GM23338 (cell line): ENCODE measurements around the gene ZFHX2. TPM values are rescaled to one million over a fixed set of nuclear protein-coding genes. Genes with fewer than 3 reads are reported as not detected.

ENCODE experiments used
- ATAC-seq: fragments of 200-7000 bp; cut with Tn5 transposase; 3 replicates; pipeline ENCODE4 v1.9.1; 2020
- DNase-seq: peaks from one replicate; pipeline ENCODE4 v3.0.0-alpha.2; 2015; ENCODE audit warnings: low spot score
- H2AFZ ChIP-seq: fragments of 200-600 bp; sonication (generic); 2 replicates; pipeline ENCODE4 v1.8.0; 2016; ENCODE audit warnings: antibody characterized with exemption, mild to moderate bottlenecking, moderate library complexity
- H3F3A ChIP-seq: fragments of 200-600 bp; sonication (generic); replicated peaks from 2 replicates; pipeline ENCODE4 v1.8.0; 2017; ENCODE audit warnings: antibody characterized with exemption, mixed run types, low read depth
- H3K27ac ChIP-seq: fragments of 200-600 bp; sonication (generic); 2 replicates; pipeline ENCODE4 v1.6.1; 2016; ENCODE audit warnings: low read depth
- H3K27me3 ChIP-seq: fragments of 200-600 bp; sonication (generic); 2 replicates; pipeline ENCODE4 v1.8.0; 2016; ENCODE audit warnings: mild to moderate bottlenecking, mixed run types, moderate library complexity; ENCODE audit not compliant: insufficient read depth
- H3K36me3 ChIP-seq: fragments of 200-600 bp; sonication (generic); 2 replicates; pipeline ENCODE4 v1.8.0; 2016; ENCODE audit warnings: mild to moderate bottlenecking; ENCODE audit not compliant: insufficient read depth
- H3K4me1 ChIP-seq: fragments of 200-600 bp; sonication (generic); 2 replicates; pipeline ENCODE4 v1.8.0; 2016; ENCODE audit warnings: mild to moderate bottlenecking, moderate library complexity; ENCODE audit not compliant: insufficient read depth
- H3K4me2 ChIP-seq: fragments of 200-600 bp; sonication (generic); 2 replicates; pipeline ENCODE4 v1.7.1; 2017; ENCODE audit warnings: mixed run types
- H3K4me3 ChIP-seq: fragments of 200-600 bp; sonication (generic); 2 replicates; pipeline ENCODE4 v1.6.1; 2016; ENCODE audit warnings: mixed run types
- H3K79me2 ChIP-seq: fragments of 200-600 bp; sonication (generic); replicated peaks from 2 replicates; pipeline ENCODE4 v1.8.0; 2017; ENCODE audit warnings: mild to moderate bottlenecking; ENCODE audit not compliant: insufficient read depth
- H3K9me2 ChIP-seq: fragments of 200-600 bp; sonication (generic); 2 replicates; pipeline ENCODE4 v1.8.0; 2017; ENCODE audit not compliant: insufficient read depth
- H4K20me1 ChIP-seq: fragments of 200-600 bp; sonication (generic); replicated peaks from 2 replicates; pipeline ENCODE4 v1.8.0; 2017; ENCODE audit warnings: mild to moderate bottlenecking; ENCODE audit not compliant: insufficient read depth
- H3K27ac Mint-ChIP-seq: 2 replicates; pipeline ENCODE4 v1.8.0; 2020; ENCODE audit warnings: inconsistent platforms, mild to moderate bottlenecking, moderate library complexity, mixed read lengths
- H3K27me3 Mint-ChIP-seq: 3 replicates; pipeline ENCODE4 v1.8.0; 2022; ENCODE audit warnings: low read depth, mild to moderate bottlenecking, moderate library complexity, mixed read lengths, inconsistent platforms; ENCODE audit not compliant: insufficient read depth, poor library complexity
- H3K36me3 Mint-ChIP-seq: 3 replicates; pipeline ENCODE4 v1.8.0; 2021; ENCODE audit warnings: low read depth, mild to moderate bottlenecking, inconsistent platforms, moderate library complexity, mixed read lengths
- H3K4me1 Mint-ChIP-seq: 3 replicates; pipeline ENCODE4 v1.8.0; 2020; ENCODE audit warnings: mild to moderate bottlenecking, inconsistent platforms, mixed read lengths
- H3K4me3 Mint-ChIP-seq: 3 replicates; pipeline ENCODE4 v1.8.0; 2021; ENCODE audit warnings: moderate library complexity, mild to moderate bottlenecking, inconsistent platforms, mixed read lengths
- H3K9me3 Mint-ChIP-seq: 3 replicates; pipeline ENCODE4 v1.8.0; 2020; ENCODE audit warnings: moderate library complexity, mild to moderate bottlenecking, inconsistent platforms, mixed read lengths
- CREB1 ChIP-seq: fragments of 250-450 bp; sonication (Bioruptor Pico); IDR thresholded peaks from 2 replicates; pipeline ENCODE4 v1.5.0; 2020; ENCODE audit warnings: low read depth, mild to moderate bottlenecking, moderate library complexity
- CTCF ChIP-seq, 2 experiments: fragments of 200-600 bp in 1 of 2; sonication (generic) in 1 of 2; conservative IDR thresholded peaks; 2 replicates each; pipeline versions ENCODE4 v1.5.1 to v1.6.1; 2016 to 2017; ENCODE audit warnings: antibody characterized with exemption in 2 of 2, low read depth in 2 of 2, mild to moderate bottlenecking in 2 of 2, moderate library complexity in 1 of 2
- ETS1 ChIP-seq: IDR thresholded peaks from 2 replicates; pipeline ENCODE4 v1.6.1; 2016; ENCODE audit warnings: antibody characterized with exemption
- EZH2 ChIP-seq: fragments of 200-600 bp; sonication (generic); IDR thresholded peaks from one replicate; pipeline ENCODE4 v1.8.0; 2017; ENCODE audit warnings: antibody characterized with exemption, mild to moderate bottlenecking, low read depth; ENCODE audit not compliant: unreplicated experiment
- EZH2phosphoT487 ChIP-seq: fragments of 200-600 bp; sonication (generic); IDR thresholded peaks from one replicate; pipeline ENCODE4 v1.8.1; 2018; ENCODE audit warnings: antibody characterized with exemption; ENCODE audit not compliant: unreplicated experiment
- JUNB ChIP-seq: IDR thresholded peaks from one replicate; pipeline ENCODE4 v1.6.1; 2016; ENCODE audit warnings: antibody characterized with exemption; ENCODE audit not compliant: unreplicated experiment
- NANOG ChIP-seq: IDR thresholded peaks from 2 replicates; pipeline ENCODE4 v1.6.1; 2016; ENCODE audit warnings: antibody characterized with exemption, borderline replicate concordance
- POLR2AphosphoS5 ChIP-seq: IDR thresholded peaks from 2 replicates; pipeline ENCODE4 v1.6.1; 2016; ENCODE audit warnings: antibody characterized with exemption, low read depth
- REST ChIP-seq: IDR thresholded peaks from one replicate; pipeline ENCODE4 v1.6.1; 2018; ENCODE audit warnings: antibody characterized with exemption; ENCODE audit not compliant: unreplicated experiment
- STAT1 ChIP-seq: IDR thresholded peaks from one replicate; pipeline ENCODE4 v1.6.1; 2016; ENCODE audit warnings: antibody characterized with exemption; ENCODE audit not compliant: unreplicated experiment
- ZNF114 ChIP-seq: fragments of 250-450 bp; sonication (Bioruptor Pico); IDR thresholded peaks from 2 replicates; pipeline ENCODE4 v1.5.0; 2020; ENCODE audit warnings: mild to moderate bottlenecking, moderate library complexity
- ZNF331 ChIP-seq: fragments of 250-450 bp; sonication (Bioruptor Pico); IDR thresholded peaks from 2 replicates; pipeline ENCODE4 v1.5.0; 2020; ENCODE audit warnings: low read depth, mild to moderate bottlenecking, moderate library complexity
- ZNF462 ChIP-seq: fragments of 250-450 bp; sonication (Bioruptor Pico); IDR thresholded peaks from 2 replicates; pipeline ENCODE4 v1.5.0; 2020; ENCODE audit warnings: mild to moderate bottlenecking, moderate library complexity
- polyA plus RNA-seq: library from polyadenylated mRNA; unstranded; fragments of >200 nt; fragmentation: Nextera tagmentation; extraction: Ambion mirVana; gene quantifications from 2 replicates; pipeline ENCODE4 v1.2.1, GENCODE V29; 2016
- total RNA-seq: library from RNA; depleted of rRNA; stranded (reverse); fragments of >200 nt; shearing (Covaris generic); gene quantifications from 2 replicates; pipeline ENCODE4 v1.2.3, GENCODE V29; 2014

The ZFHX2 gene
- total and polyA plus RNA-seq, 2 experiments from 2014 or later, result 11.6 to 18.5 TPM

- Histone ChIP-seq H3K9me2 (no peaks in the 10 kb centered on the region), H2AFZ (peak overlapping the region; percentile 98), H4K20me1 (no peaks in the 10 kb centered on the region), H3K4me1 (peaks cover 4% of the 10 kb centered on the region; the same call in 1 of the 2 replicates), H3K27me3 (no peaks in the 10 kb centered on the region), H3K27ac (no peak overlapping the region), H3K79me2 (no peaks in the 10 kb centered on the region), H3K4me2 (peak overlapping the region; percentile 42; the same call in 1 of the 2 replicates), H3K4me3 (no peak overlapping the region), H3K36me3 (no peaks in the 10 kb centered on the region), H3F3A (no peaks in the 10 kb centered on the region)
- Mint-ChIP-seq H3K9me3 (peaks cover 6% of the 10 kb centered on the region; the same call in 2 of the 3 replicates), H3K4me3 (no peak overlapping the region), H3K4me1 (peaks cover 12% of the 10 kb centered on the region), H3K27ac (no peak overlapping the region), H3K27me3 (peaks cover 9% of the 10 kb centered on the region), H3K36me3 (no peaks in the 10 kb centered on the region)
- no peak for DNase-seq
- no peak for ATAC-seq
- TF ChIP-seq ZNF331 (CRISPR knock-in tag) (no peak), JUNB (no peak), CTCF (conservative IDR thresholded peaks at IDR 0.05; ENCODE audit: low read depth in 2 of 2) (no peak), POLR2AphosphoS5 (no peak), EZH2 (no peak), REST (no peak), CREB1 (CRISPR knock-in tag) (no peak), ETS1 (no peak), ZNF462 (no peak), EZH2phosphoT487 (no peak), NANOG (no peak), ZNF114 (CRISPR knock-in tag) (no peak), STAT1 (no peak)
Observed at GRCh38 chr14:23589606-23590005, 38.0 kb upstream of the ZFHX2 start.
